Measurements from ENCODE around the gene RBM8A.

- TF ChIP-seq EZH2phosphoT487 (IDR thresholded peaks at IDR 0.05; ENCODE audit: borderline replicate concordance, low read length) = no peak
- TF ChIP-seq, protein P1, sequence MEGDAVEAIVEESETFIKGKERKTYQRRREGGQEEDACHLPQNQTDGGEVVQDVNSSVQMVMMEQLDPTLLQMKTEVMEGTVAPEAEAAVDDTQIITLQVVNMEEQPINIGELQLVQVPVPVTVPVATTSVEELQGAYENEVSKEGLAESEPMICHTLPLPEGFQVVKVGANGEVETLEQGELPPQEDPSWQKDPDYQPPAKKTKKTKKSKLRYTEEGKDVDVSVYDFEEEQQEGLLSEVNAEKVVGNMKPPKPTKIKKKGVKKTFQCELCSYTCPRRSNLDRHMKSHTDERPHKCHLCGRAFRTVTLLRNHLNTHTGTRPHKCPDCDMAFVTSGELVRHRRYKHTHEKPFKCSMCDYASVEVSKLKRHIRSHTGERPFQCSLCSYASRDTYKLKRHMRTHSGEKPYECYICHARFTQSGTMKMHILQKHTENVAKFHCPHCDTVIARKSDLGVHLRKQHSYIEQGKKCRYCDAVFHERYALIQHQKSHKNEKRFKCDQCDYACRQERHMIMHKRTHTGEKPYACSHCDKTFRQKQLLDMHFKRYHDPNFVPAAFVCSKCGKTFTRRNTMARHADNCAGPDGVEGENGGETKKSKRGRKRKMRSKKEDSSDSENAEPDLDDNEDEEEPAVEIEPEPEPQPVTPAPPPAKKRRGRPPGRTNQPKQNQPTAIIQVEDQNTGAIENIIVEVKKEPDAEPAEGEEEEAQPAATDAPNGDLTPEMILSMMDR (IDR thresholded peaks at IDR 0.05; ENCODE audit: low read depth, low read length, poor library complexity, severe bottlenecking) = no peak
Measured at GRCh38 chr1:145967288-145967687, 40.0 kb upstream of the RBM8A start.
